ENCODE data around the gene IRF9. TPM values are rescaled to one million over a fixed set of nuclear protein-coding genes. Genes with fewer than 3 reads are reported as not detected.

IRF9 gene
- total RNA-seq, 1 experiment from 2014 or later, result 27.6 TPM

DNA sequence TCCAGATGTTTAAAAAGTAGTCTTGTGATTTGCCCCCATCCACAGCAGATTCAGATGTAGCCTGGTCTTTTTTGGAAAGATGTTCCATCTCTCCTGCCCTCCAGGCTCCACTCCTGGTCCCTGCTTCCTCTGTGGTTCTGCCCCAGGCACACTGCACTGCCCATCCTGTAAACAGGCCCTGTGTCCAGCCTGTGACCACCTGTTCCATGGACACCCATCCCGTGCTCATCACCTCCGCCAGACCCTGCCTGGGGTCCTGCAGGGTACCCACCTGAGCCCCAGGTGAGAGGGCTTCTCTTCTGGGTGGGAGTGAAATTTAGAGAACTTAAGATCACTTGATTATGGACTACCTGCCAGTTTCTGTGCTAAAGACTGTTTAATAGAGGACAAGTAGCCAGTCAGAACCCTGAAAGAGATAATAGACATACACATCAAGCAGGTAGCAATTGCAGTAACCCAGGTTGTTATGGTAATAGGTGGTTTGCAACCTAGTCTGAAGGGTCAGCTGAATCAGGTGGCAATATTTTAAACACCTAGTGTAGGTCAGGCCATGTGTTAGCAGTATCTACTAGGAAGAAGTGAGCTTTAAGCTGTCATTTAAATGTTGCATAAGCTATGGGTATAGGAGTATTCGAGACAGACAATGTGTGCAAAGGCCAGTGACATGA is 11.6 kb upstream of the IRF9 start:
- Mint-ChIP-seq H3K36me3 (ENCODE audit: insufficient read depth in 1 of 3, low read depth in 3 of 3) (peaks cover 21 to 58% (median 56%) of the 10 kb centered on the region in 3 experiments), H3K4me3 (peak overlapping the region in 1 of 2 experiments; percentile 99; a peak in 4 of 5 replicates), H3K4me1 (peaks cover 21 to 24% of the 10 kb centered on the region in 2 experiments), H3K27ac (no peak overlapping the region), H3K9me3 (no peaks in the 10 kb centered on the region), H3K27me3 (ENCODE audit: low read depth) (no peaks in the 10 kb centered on the region)
- no peak overlapping the region for H2BK15ac ChIP-seq (ENCODE audit: low read depth, low read length)
- H3K4me2 ChIP-seq (ENCODE audit: insufficient read depth, insufficient read length, low read length), result no peak overlapping the region
- H4K20me1 ChIP-seq (ENCODE audit: control insufficient read depth, insufficient read depth, insufficient read length), result no peaks in the 10 kb centered on the region
- no peak overlapping the region for H4K8ac ChIP-seq (replicated peaks; ENCODE audit: insufficient read length, low read depth, low read length)
- no peak overlapping the region for H3T11ph ChIP-seq (ENCODE audit: low read length)
- no peak overlapping the region for H2BK5ac ChIP-seq (ENCODE audit: insufficient read length, low read length)
- H2BK120ac ChIP-seq (ENCODE audit: low read depth, low read length, poor library complexity, severe bottlenecking), result no peak overlapping the region
- no peak overlapping the region for H3K14ac ChIP-seq (ENCODE audit: insufficient read depth, low read length)
- H3K18ac ChIP-seq (ENCODE audit: insufficient read length, low read depth, low read length), result no peak overlapping the region
- TF ChIP-seq, protein P1, sequence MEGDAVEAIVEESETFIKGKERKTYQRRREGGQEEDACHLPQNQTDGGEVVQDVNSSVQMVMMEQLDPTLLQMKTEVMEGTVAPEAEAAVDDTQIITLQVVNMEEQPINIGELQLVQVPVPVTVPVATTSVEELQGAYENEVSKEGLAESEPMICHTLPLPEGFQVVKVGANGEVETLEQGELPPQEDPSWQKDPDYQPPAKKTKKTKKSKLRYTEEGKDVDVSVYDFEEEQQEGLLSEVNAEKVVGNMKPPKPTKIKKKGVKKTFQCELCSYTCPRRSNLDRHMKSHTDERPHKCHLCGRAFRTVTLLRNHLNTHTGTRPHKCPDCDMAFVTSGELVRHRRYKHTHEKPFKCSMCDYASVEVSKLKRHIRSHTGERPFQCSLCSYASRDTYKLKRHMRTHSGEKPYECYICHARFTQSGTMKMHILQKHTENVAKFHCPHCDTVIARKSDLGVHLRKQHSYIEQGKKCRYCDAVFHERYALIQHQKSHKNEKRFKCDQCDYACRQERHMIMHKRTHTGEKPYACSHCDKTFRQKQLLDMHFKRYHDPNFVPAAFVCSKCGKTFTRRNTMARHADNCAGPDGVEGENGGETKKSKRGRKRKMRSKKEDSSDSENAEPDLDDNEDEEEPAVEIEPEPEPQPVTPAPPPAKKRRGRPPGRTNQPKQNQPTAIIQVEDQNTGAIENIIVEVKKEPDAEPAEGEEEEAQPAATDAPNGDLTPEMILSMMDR (conservative IDR thresholded peaks at IDR 0.05), result no peak
- H3K23ac ChIP-seq (ENCODE audit: insufficient read length, low read depth, low read length), result no peak overlapping the region
- peaks cover 19% of the 10 kb centered on the region for H3K23me2 ChIP-seq (ENCODE audit: insufficient read length, low read depth, low read length, poor library complexity, severe bottlenecking)
- H3K4me1 ChIP-seq (ENCODE audit: insufficient read depth, low read length), result no peaks in the 10 kb centered on the region
- no peak overlapping the region for H2AK5ac ChIP-seq (ENCODE audit: insufficient read length, low read length)
- no peak overlapping the region for H2BK20ac ChIP-seq (ENCODE audit: low read depth, low read length, poor library complexity, severe bottlenecking)
- H3K4ac ChIP-seq (ENCODE audit: low read depth, low read length), result no peak overlapping the region
- no peak overlapping the region for H4K91ac ChIP-seq (ENCODE audit: insufficient read length, low read depth, low read length)
- H3K9me3 ChIP-seq (ENCODE audit: control insufficient read depth, low read depth, low read length), result no peaks in the 10 kb centered on the region
- H3K27ac ChIP-seq (ENCODE audit: insufficient read length, low read depth, low read length), result no peak overlapping the region
- H3K79me1 ChIP-seq (ENCODE audit: insufficient read depth, low read depth, low read length, poor library complexity, severe bottlenecking), result peaks cover 4% of the 10 kb centered on the region
- H2BK12ac ChIP-seq (ENCODE audit: insufficient read length, low read depth, low read length), result no peak overlapping the region
- H3K79me2 ChIP-seq (ENCODE audit: insufficient read depth, low read length), result peaks cover 8% of the 10 kb centered on the region; the same call in 1 of the 2 replicates
- WGBS (ENCODE audit: extremely low coverage, insufficient read length, low lambda C conversion rate), result no CpG with 5 or more reads among the region's 3 CpGs
- H3K9ac ChIP-seq (ENCODE audit: extremely low read depth, insufficient read length, low read length), result no peak overlapping the region
- no peak overlapping the region for H4K5ac ChIP-seq (ENCODE audit: insufficient read length, low read depth, low read length)
- no peak for DNase-seq
- H3K27me3 ChIP-seq (ENCODE audit: insufficient read depth, low read length), result no peaks in the 10 kb centered on the region
- H3K56ac ChIP-seq (ENCODE audit: insufficient read length, low read depth, low read length), result no peak overlapping the region
- no peak overlapping the region for H2AFZ ChIP-seq (ENCODE audit: low read length)

Data from H9 (cell line).